Measurements from ENCODE around the gene FBXO46. TPM values are rescaled to one million over a fixed set of nuclear protein-coding genes. Genes with fewer than 3 reads are reported as not detected.
A peak's percentile ranks its signal among the peaks of the same experiment; 100 is the strongest.

Gene FBXO46
- total and polyA plus RNA-seq, 2 of the 13 experiments (the other 11 are each of a cell fraction or from before 2014, with no cell fraction given): 6.2 to 6.4 TPM

- TF ChIP-seq AHR (CRISPR knock-in tag; IDR thresholded peaks at IDR 0.05) (no peak), WIZ (CRISPR knock-in tag; IDR thresholded peaks at IDR 0.05) (0 out of 2 replicates have a peak, but pooled peaks have one; percentile 43), SALL2 (CRISPR knock-in tag; IDR thresholded peaks at IDR 0.05) (0 out of 2 replicates have a peak, but pooled peaks have one; percentile 14), ARID4A (CRISPR knock-in tag; IDR thresholded peaks at IDR 0.05; ENCODE audit: borderline replicate concordance) (0 out of 2 replicates have a peak, but pooled peaks have one; percentile 29), ZNF414 (CRISPR knock-in tag; IDR thresholded peaks at IDR 0.05) (0 out of 2 replicates have a peak, but pooled peaks have one; percentile 19), ZNF747 (CRISPR knock-in tag; IDR thresholded peaks at IDR 0.05; ENCODE audit: borderline replicate concordance) (0 out of 2 replicates have a peak, but pooled peaks have one; percentile 25), GATAD2A (CRISPR knock-in tag; IDR thresholded peaks at IDR 0.05) (0 out of 2 replicates have a peak, but pooled peaks have one; percentile 5), JUNB (CRISPR knock-in tag; IDR thresholded peaks at IDR 0.05; ENCODE audit: borderline replicate concordance) (0 out of 2 replicates have a peak, but pooled peaks have one; percentile 35), ZNF607 (CRISPR knock-in tag; IDR thresholded peaks at IDR 0.05; ENCODE audit: borderline replicate concordance) (no peak), ZBTB49 (CRISPR knock-in tag; IDR thresholded peaks at IDR 0.05; ENCODE audit: borderline replicate concordance) (no peak), ZNF263 (CRISPR knock-in tag; IDR thresholded peaks at IDR 0.05) (no peak), ZNF264 (CRISPR knock-in tag; IDR thresholded peaks at IDR 0.05) (no peak), SRY (CRISPR knock-in tag; IDR thresholded peaks at IDR 0.05) (no peak)
Measured at GRCh38 chr19:45668342-45668871, 62.3 kb downstream of the FBXO46 start (continued).
